Measurements from ENCODE around the gene DHRS3. TPM values are rescaled to one million over a fixed set of nuclear protein-coding genes. Genes with fewer than 3 reads are reported as not detected.

DHRS3 gene
- total RNA-seq, 1 experiment from 2014 or later: 54.5 TPM

- Mint-ChIP-seq H3K27ac (peak overlapping the region; percentile 64 to 90 (median 89); a peak in 3 of 7 replicates), H3K4me1 (peaks cover 62 to 71% of the 10 kb centered on the region in 2 experiments), H3K27me3 (ENCODE audit: low read depth) (no peaks in the 10 kb centered on the region; the same call in 1 of the 2 replicates), H3K9me3 (peaks cover 3% of the 10 kb centered on the region in 2 experiments; a peak in 2 of 5 replicates), H3K4me3 (no peak overlapping the region), H3K36me3 (ENCODE audit: insufficient read depth in 1 of 3, low read depth in 3 of 3) (peaks cover 0 to 1% (median 0%) of the 10 kb centered on the region in 3 experiments; a peak in 1 of 7 replicates)
- H2BK120ac ChIP-seq (ENCODE audit: low read depth, low read length, poor library complexity, severe bottlenecking): no peak overlapping the region
- no peak overlapping the region for H3T11ph ChIP-seq (ENCODE audit: low read length)
- no peak overlapping the region for H3K14ac ChIP-seq (ENCODE audit: insufficient read depth, low read length)
- H4K5ac ChIP-seq (ENCODE audit: insufficient read length, low read depth, low read length): no peak overlapping the region
- H4K91ac ChIP-seq (ENCODE audit: insufficient read length, low read depth, low read length): no peak overlapping the region
- H3K4me2 ChIP-seq (ENCODE audit: insufficient read depth, insufficient read length, low read length): no peak overlapping the region
- no peak overlapping the region for H2AFZ ChIP-seq (ENCODE audit: low read length)
- H3K9ac ChIP-seq (ENCODE audit: extremely low read depth, insufficient read length, low read length): no peak overlapping the region
- TF ChIP-seq CTCF (conservative IDR thresholded peaks at IDR 0.05): no peak
- no CpG with 5 or more reads among the region's 5 CpGs for WGBS (ENCODE audit: extremely low coverage, insufficient read length, low lambda C conversion rate)
- H3K79me1 ChIP-seq (ENCODE audit: insufficient read depth, low read depth, low read length, poor library complexity, severe bottlenecking): no peaks in the 10 kb centered on the region
- H3K23ac ChIP-seq (ENCODE audit: insufficient read length, low read depth, low read length): no peak overlapping the region
- 0 out of 2 replicates have a peak, but pooled peaks cover 2% of the 10 kb centered on the region for H3K4me1 ChIP-seq (ENCODE audit: insufficient read depth, low read length)
- no peak overlapping the region for H2BK15ac ChIP-seq (ENCODE audit: low read depth, low read length)
- H3K27ac ChIP-seq (ENCODE audit: insufficient read length, low read depth, low read length): no peak overlapping the region
- H4K8ac ChIP-seq (replicated peaks; ENCODE audit: insufficient read length, low read depth, low read length): no peak overlapping the region
- no peak overlapping the region for H3K4ac ChIP-seq (ENCODE audit: low read depth, low read length)
- H3K79me2 ChIP-seq (ENCODE audit: insufficient read depth, low read length): no peaks in the 10 kb centered on the region
- H2BK5ac ChIP-seq (ENCODE audit: insufficient read length, low read length): no peak overlapping the region
- no peak overlapping the region for H2BK20ac ChIP-seq (ENCODE audit: low read depth, low read length, poor library complexity, severe bottlenecking)
- no peaks in the 10 kb centered on the region for H3K23me2 ChIP-seq (ENCODE audit: insufficient read length, low read depth, low read length, poor library complexity, severe bottlenecking)
- no peak overlapping the region for H2AK5ac ChIP-seq (ENCODE audit: insufficient read length, low read length)
- no peak for DNase-seq
- no peaks in the 10 kb centered on the region for H3K27me3 ChIP-seq (ENCODE audit: insufficient read depth, low read length)
- no peaks in the 10 kb centered on the region for H4K20me1 ChIP-seq (ENCODE audit: control insufficient read depth, insufficient read depth, insufficient read length)
- H3K56ac ChIP-seq (ENCODE audit: insufficient read length, low read depth, low read length): no peak overlapping the region
- H3K18ac ChIP-seq (ENCODE audit: insufficient read length, low read depth, low read length): no peak overlapping the region
- H3K9me3 ChIP-seq (ENCODE audit: control insufficient read depth, low read depth, low read length): no peaks in the 10 kb centered on the region
- no peak overlapping the region for H2BK12ac ChIP-seq (ENCODE audit: insufficient read length, low read depth, low read length)
Observed at GRCh38 chr1:12627296-12627695, 9.3 kb upstream of the DHRS3 start.

All from H9 (cell line).